Measurements from ENCODE around the gene TNFSF15. TPM values are rescaled to one million over a fixed set of nuclear protein-coding genes. Genes with fewer than 3 reads are reported as not detected.

The TNFSF15 gene
- total and polyA plus RNA-seq, 2 donors (not counting 3 experiments of a cell fraction or from before 2014, with no cell fraction given) = 8.4 to 14.3 TPM

DNA sequence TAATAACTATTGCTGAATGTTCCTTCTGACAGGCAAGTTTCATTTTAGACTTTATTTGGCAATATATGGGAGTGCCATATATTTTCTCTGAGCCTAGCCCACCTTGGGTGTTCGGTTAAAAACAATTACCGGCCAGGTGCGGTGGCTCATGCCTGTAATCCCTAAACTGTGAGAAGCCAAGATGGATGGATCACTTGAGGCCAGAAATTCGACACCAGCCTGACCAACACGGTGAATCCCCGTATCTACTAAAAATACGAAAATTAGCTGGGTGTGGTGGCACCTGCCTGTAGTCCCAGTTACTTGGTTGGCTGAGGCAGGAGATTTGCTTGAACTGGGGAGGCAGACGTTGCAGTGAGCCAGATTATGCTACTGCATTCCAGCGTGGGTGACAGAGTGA lies 47.9 kb downstream of the TNFSF15 start:
- TF ChIP-seq, protein P1, sequence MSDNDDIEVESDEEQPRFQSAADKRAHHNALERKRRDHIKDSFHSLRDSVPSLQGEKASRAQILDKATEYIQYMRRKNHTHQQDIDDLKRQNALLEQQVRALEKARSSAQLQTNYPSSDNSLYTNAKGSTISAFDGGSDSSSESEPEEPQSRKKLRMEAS (IDR thresholded peaks at IDR 0.05; ENCODE audit: insufficient read depth, insufficient read length) = no peak
- TF ChIP-seq EZH2 (IDR thresholded peaks at IDR 0.05; ENCODE audit: borderline replicate concordance, low read depth, low read length, severe bottlenecking) = no peak
- TF ChIP-seq MYC (IDR thresholded peaks at IDR 0.05; ENCODE audit: low read depth, low read length) = no peak
- no peak for TF ChIP-seq POLR2AphosphoS5 (IDR thresholded peaks at IDR 0.05; ENCODE audit: insufficient read depth, low read depth, low read length)
- no peak for TF ChIP-seq FOS (IDR thresholded peaks at IDR 0.05; ENCODE audit: borderline replicate concordance, insufficient read depth, low read length)
- TF ChIP-seq POLR2A (IDR thresholded peaks at IDR 0.05; ENCODE audit: low read depth, low read length) = no peak
- FAIRE-seq (no peak), DNase-seq (ENCODE audit: low read depth, low spot score) (no peak)
- dilution Hi-C loops (cut with MboI; ENCODE audit: extremely low pct_ligation_motif_present, low sequenced_read_pairs) (no loop called here), intact Hi-C loops (cut with micrococcal nuclease) (no loop called here)
- Histone ChIP-seq H3K27ac (ENCODE audit: insufficient read depth, low read depth, low read length) (no peak overlapping the region), H3K27me3 (ENCODE audit: control insufficient read depth in 2 of 2, insufficient read depth in 2 of 2, low read length in 2 of 2) (peaks cover 0 to 3% of the 10 kb centered on the region in 2 experiments), H3K79me2 (ENCODE audit: control insufficient read depth, insufficient read depth, low read length) (no peaks in the 10 kb centered on the region), H3K36me3 (ENCODE audit: control insufficient read depth in 2 of 2, extremely low read depth in 1 of 2, insufficient read depth in 2 of 2, low read length in 2 of 2) (no peaks in the 10 kb centered on the region), H3K4me2 (ENCODE audit: insufficient read depth, low read length) (no peak overlapping the region), H3K9me1 (replicated peaks; ENCODE audit: control insufficient read depth, extremely low read depth, insufficient read depth, low read length) (no peaks in the 10 kb centered on the region), H3K4me3 (replicated peaks in 1 of 3; ENCODE audit: insufficient read depth in 1 of 3, low read depth in 1 of 3, low read length in 3 of 3) (no peak overlapping the region), H2AFZ (ENCODE audit: low read depth, low read length) (no peak overlapping the region), H4K20me1 (replicated peaks; ENCODE audit: control insufficient read depth, extremely low read depth, insufficient read depth, low read length) (no peaks in the 10 kb centered on the region), H3K9ac (replicated peaks; ENCODE audit: extremely low read depth, insufficient read depth, low read length) (no peak overlapping the region), H3K4me1 (ENCODE audit: control insufficient read depth, extremely low read depth, insufficient read depth, low read length) (no peaks in the 10 kb centered on the region), H3K9me3 (replicated peaks; ENCODE audit: control insufficient read depth, insufficient read depth, low read length) (no peaks in the 10 kb centered on the region)
- no TSS peak for BruUV-seq (replicated peaks)
- ChIA-PET CTCF (no interaction called here), POLR2A (no interaction called here)

DNA sequence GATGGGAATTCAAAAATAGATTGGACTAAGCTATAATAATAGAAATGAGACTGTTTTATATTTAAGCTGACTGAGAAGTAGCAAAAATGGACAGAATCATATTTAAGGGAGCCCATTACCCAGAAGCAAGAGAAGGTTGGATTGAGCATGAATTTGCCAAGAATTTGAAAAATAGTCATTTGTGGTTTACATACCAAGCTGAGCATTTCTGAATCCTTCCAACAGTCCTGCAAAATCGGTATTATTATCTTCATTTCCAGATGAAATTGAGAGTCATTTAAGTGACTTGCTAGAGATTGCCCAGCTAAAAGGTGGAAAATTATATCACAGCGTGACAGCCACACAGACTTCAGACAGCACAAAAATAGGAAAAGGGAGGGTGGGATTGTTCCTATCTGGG lies 48.4 kb downstream of the TNFSF15 start:
- H3K9me3 ChIP-seq (replicated peaks; ENCODE audit: control insufficient read depth, insufficient read depth, low read length) = no peaks in the 10 kb centered on the region
- BruUV-seq (replicated peaks) = no TSS peak
- no peaks in the 10 kb centered on the region for H3K36me3 ChIP-seq (ENCODE audit: control insufficient read depth in 2 of 2, extremely low read depth in 1 of 2, insufficient read depth in 2 of 2, low read length in 2 of 2)
- no peak overlapping the region for H3K4me2 ChIP-seq (ENCODE audit: insufficient read depth, low read length)
- H3K27ac ChIP-seq (ENCODE audit: insufficient read depth, low read depth, low read length) = no peak overlapping the region
- H3K4me3 ChIP-seq (replicated peaks in 1 of 3; ENCODE audit: insufficient read depth in 1 of 3, low read depth in 1 of 3, low read length in 3 of 3) = no peak overlapping the region
- no peak overlapping the region for H2AFZ ChIP-seq (ENCODE audit: low read depth, low read length)
- TF ChIP-seq JUN (IDR thresholded peaks at IDR 0.05; ENCODE audit: borderline replicate concordance, insufficient read depth, insufficient read length, low read depth) (no peak), GATA2 (IDR thresholded peaks at IDR 0.05; ENCODE audit: insufficient read depth, insufficient read length, low read depth, low read length) (no peak), POLR2AphosphoS5 (IDR thresholded peaks at IDR 0.05; ENCODE audit: insufficient read depth, low read depth, low read length) (no peak), MYC (IDR thresholded peaks at IDR 0.05; ENCODE audit: low read depth, low read length) (no peak), POLR2A (IDR thresholded peaks at IDR 0.05; ENCODE audit: low read depth, low read length) (no peak), FOS (IDR thresholded peaks at IDR 0.05; ENCODE audit: borderline replicate concordance, insufficient read depth, low read length) (no peak)
- TF ChIP-seq, protein P2, sequence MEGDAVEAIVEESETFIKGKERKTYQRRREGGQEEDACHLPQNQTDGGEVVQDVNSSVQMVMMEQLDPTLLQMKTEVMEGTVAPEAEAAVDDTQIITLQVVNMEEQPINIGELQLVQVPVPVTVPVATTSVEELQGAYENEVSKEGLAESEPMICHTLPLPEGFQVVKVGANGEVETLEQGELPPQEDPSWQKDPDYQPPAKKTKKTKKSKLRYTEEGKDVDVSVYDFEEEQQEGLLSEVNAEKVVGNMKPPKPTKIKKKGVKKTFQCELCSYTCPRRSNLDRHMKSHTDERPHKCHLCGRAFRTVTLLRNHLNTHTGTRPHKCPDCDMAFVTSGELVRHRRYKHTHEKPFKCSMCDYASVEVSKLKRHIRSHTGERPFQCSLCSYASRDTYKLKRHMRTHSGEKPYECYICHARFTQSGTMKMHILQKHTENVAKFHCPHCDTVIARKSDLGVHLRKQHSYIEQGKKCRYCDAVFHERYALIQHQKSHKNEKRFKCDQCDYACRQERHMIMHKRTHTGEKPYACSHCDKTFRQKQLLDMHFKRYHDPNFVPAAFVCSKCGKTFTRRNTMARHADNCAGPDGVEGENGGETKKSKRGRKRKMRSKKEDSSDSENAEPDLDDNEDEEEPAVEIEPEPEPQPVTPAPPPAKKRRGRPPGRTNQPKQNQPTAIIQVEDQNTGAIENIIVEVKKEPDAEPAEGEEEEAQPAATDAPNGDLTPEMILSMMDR (IDR thresholded peaks at IDR 0.05; ENCODE audit: extremely low read depth in 1 of 2, insufficient read depth in 1 of 2, low read depth in 1 of 2, low read length in 2 of 2) = no peak
- H3K4me1 ChIP-seq (ENCODE audit: control insufficient read depth, extremely low read depth, insufficient read depth, low read length) = no peaks in the 10 kb centered on the region
- no peaks in the 10 kb centered on the region for H4K20me1 ChIP-seq (replicated peaks; ENCODE audit: control insufficient read depth, extremely low read depth, insufficient read depth, low read length)
- dilution Hi-C loops (cut with MboI; ENCODE audit: extremely low pct_ligation_motif_present, low sequenced_read_pairs) (no loop called here), intact Hi-C loops (cut with micrococcal nuclease) (no loop called here)
- no peak for DNase-seq (ENCODE audit: low read depth, low spot score)
- H3K9ac ChIP-seq (replicated peaks; ENCODE audit: extremely low read depth, insufficient read depth, low read length) = no peak overlapping the region
- H3K79me2 ChIP-seq (ENCODE audit: control insufficient read depth, insufficient read depth, low read length) = no peaks in the 10 kb centered on the region
- no peaks in the 10 kb centered on the region for H3K9me1 ChIP-seq (replicated peaks; ENCODE audit: control insufficient read depth, extremely low read depth, insufficient read depth, low read length)
- H3K27me3 ChIP-seq (ENCODE audit: control insufficient read depth in 2 of 2, insufficient read depth in 2 of 2, low read length in 2 of 2) = peaks cover 0 to 3% of the 10 kb centered on the region in 2 experiments
- FAIRE-seq = no peak
- POLR2A ChIA-PET = no interaction called here
- CTCF ChIA-PET = no interaction called here
